ENCODE results near the gene BAAT.
"Not testable (repeated sequence)": the region's sequence is repeated elsewhere in the genome, so short reads cannot be mapped to it uniquely, and the experiment has no call there.

Gene BAAT

GRCh38 chr9:101359679-101360078 is 25.1 kb downstream of the BAAT start:
- DNase-seq (ENCODE audit: low read depth): no peak

- no peak for DNase-seq (ENCODE audit: low read depth)
Measured at GRCh38 chr9:101356619-101357018, 28.2 kb downstream of the BAAT start.

GRCh38 chr9:101354765-101355708 is 29.8 kb downstream of the BAAT start:
- no peak for DNase-seq (ENCODE audit: low read depth)

GRCh38 chr9:101354143-101354764 is 30.6 kb downstream of the BAAT start:
- no peak for DNase-seq (ENCODE audit: low read depth)

- no peak for DNase-seq (ENCODE audit: low read depth)
Measured at GRCh38 chr9:101353683-101354082, 31.1 kb downstream of the BAAT start.

GRCh38 chr9:101352892-101353463 is 31.8 kb downstream of the BAAT start:
- DNase-seq (ENCODE audit: low read depth): no peak

GRCh38 chr9:101350285-101350684 is 34.5 kb downstream of the BAAT start:
- no peak for DNase-seq (ENCODE audit: low read depth)

GRCh38 chr9:101342595-101342994 is 42.2 kb downstream of the BAAT start:
- DNase-seq (ENCODE audit: low read depth): no peak

GRCh38 chr9:101341958-101342357 is 42.8 kb downstream of the BAAT start:
- no peak for DNase-seq (ENCODE audit: low read depth)

- DNase-seq (ENCODE audit: low read depth): no peak
Measured at GRCh38 chr9:101337237-101337636, 47.6 kb downstream of the BAAT start.

- no peak for DNase-seq (ENCODE audit: low read depth)
Measured at GRCh38 chr9:101336091-101336490, 48.7 kb downstream of the BAAT start.

GRCh38 chr9:101333926-101334702 is 50.7 kb downstream of the BAAT start:
- no peak for DNase-seq (ENCODE audit: low read depth)

- no peak for DNase-seq (ENCODE audit: low read depth)
Measured at GRCh38 chr9:101333490-101333889, 51.3 kb downstream of the BAAT start.

GRCh38 chr9:101332362-101332761 is 52.4 kb downstream of the BAAT start:
- no peak for DNase-seq (ENCODE audit: low read depth)

- DNase-seq (ENCODE audit: low read depth): not testable (repeated sequence)
Measured at GRCh38 chr9:101327422-101327909, 57.3 kb downstream of the BAAT start.

GRCh38 chr9:101326501-101326900 is 58.3 kb downstream of the BAAT start:
- no peak for DNase-seq (ENCODE audit: low read depth)

GRCh38 chr9:101326035-101326434 is 58.8 kb downstream of the BAAT start:
- no peak for DNase-seq (ENCODE audit: low read depth)

- no peak for DNase-seq (ENCODE audit: low read depth)
Measured at GRCh38 chr9:101325053-101325452, 59.8 kb downstream of the BAAT start.

- no peak for DNase-seq (ENCODE audit: low read depth)
Measured at GRCh38 chr9:101324245-101324804, 60.5 kb downstream of the BAAT start.

GRCh38 chr9:101323129-101323528 is 61.7 kb downstream of the BAAT start:
- DNase-seq (ENCODE audit: low read depth): no peak

GRCh38 chr9:101317735-101318134 is 67.1 kb downstream of the BAAT start:
- DNase-seq (ENCODE audit: low read depth): no peak

- no peak for DNase-seq (ENCODE audit: low read depth)
Measured at GRCh38 chr9:101315112-101315450, 69.7 kb downstream of the BAAT start.
